Measurements from ENCODE around the gene KRTAP5-10.
"Not testable (repeated sequence)": the region's sequence is repeated elsewhere in the genome, so short reads cannot be mapped to it uniquely, and the experiment has no call there.

DNA sequence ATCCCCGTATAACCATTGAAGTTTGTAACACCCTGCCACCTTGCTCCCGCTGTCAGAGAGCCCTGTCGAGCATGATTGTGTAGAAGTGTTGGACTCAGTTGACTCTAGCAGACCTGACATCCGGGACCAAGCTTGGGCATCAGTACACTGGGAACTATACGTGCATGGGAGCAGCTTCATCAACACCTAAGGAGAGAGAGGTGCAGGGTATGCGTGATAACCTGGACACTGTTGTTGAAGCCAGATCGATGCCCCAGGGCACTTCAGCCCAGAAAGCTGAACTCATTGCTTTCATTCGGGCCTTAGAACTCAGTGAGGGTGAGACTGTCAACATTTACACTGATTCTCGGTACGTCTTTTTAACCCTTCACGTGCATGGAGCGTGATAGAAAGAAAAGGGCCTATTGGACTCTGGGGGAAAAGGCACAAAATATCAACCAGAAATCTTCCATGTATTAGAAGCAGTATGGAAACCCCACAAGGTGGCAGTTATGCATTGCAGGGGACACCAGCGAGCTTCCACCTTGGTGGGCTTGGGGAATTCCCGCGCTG lies 49.1 kb downstream of the KRTAP5-10 start:
- TF ChIP-seq PML (IDR thresholded peaks at IDR 0.05; ENCODE audit: low read length); NR2C2 (CRISPR knock-in tag; IDR thresholded peaks at IDR 0.05); NR2C2 (tag; IDR thresholded peaks at IDR 0.05); PHB (CRISPR knock-in tag; IDR thresholded peaks at IDR 0.05); ZNF41 (CRISPR knock-in tag; conservative IDR thresholded peaks at IDR 0.05); ARHGAP35 (IDR thresholded peaks at IDR 0.05; ENCODE audit: partially characterized antibody); SRSF3 (IDR thresholded peaks at IDR 0.05; ENCODE audit: insufficient read depth, low read length): not testable (repeated sequence)
